SIG-M5 treated with dmso at 0.1 percent for 504 hours (cell line): ENCODE data around the gene LCLAT1.

Source experiments
- DNase-seq: peaks from one replicate; lab custom pipeline; 2025; ENCODE audit not compliant: unreplicated experiment; lab: John Stamatoyannopoulos, UW

LCLAT1 gene

GRCh38 chr2:30663806-30664205 is 216.8 kb downstream of the LCLAT1 start:
- DNase-seq, result no peak

GRCh38 chr2:30664761-30665358 is 217.8 kb downstream of the LCLAT1 start:
- DNase-seq, result no peak

GRCh38 chr2:30665761-30666265 is 218.8 kb downstream of the LCLAT1 start:
- DNase-seq, result no peak

GRCh38 chr2:30666266-30666874 is 219.3 kb downstream of the LCLAT1 start:
- peak; percentile 47 for DNase-seq

GRCh38 chr2:30670453-30670852 is 223.4 kb downstream of the LCLAT1 start:
- no peak for DNase-seq

GRCh38 chr2:30673127-30673526 is 226.1 kb downstream of the LCLAT1 start:
- no peak for DNase-seq

GRCh38 chr2:30675758-30676157 is 228.7 kb downstream of the LCLAT1 start:
- DNase-seq, result no peak

- DNase-seq, result no peak
Observed at GRCh38 chr2:30677231-30677630, 230.2 kb downstream of the LCLAT1 start.

GRCh38 chr2:30677861-30678385 is 230.9 kb downstream of the LCLAT1 start:
- no peak for DNase-seq

- DNase-seq, result no peak
Observed at GRCh38 chr2:30678410-30679137, 231.5 kb downstream of the LCLAT1 start.

GRCh38 chr2:30679426-30680088 is 232.5 kb downstream of the LCLAT1 start:
- no peak for DNase-seq

- no peak for DNase-seq
Observed at GRCh38 chr2:30680121-30680520, 233.1 kb downstream of the LCLAT1 start.

- DNase-seq, result no peak
Observed at GRCh38 chr2:30681022-30681421, 234.0 kb downstream of the LCLAT1 start.

GRCh38 chr2:30683236-30683956 is 236.3 kb downstream of the LCLAT1 start:
- peak; percentile 14 for DNase-seq

- DNase-seq, result no peak
Observed at GRCh38 chr2:30684026-30684425, 237.0 kb downstream of the LCLAT1 start.

- DNase-seq, result no peak
Observed at GRCh38 chr2:30684516-30684915, 237.5 kb downstream of the LCLAT1 start.

GRCh38 chr2:30684996-30685395 is 237.9 kb downstream of the LCLAT1 start:
- no peak for DNase-seq

GRCh38 chr2:30686000-30686399 is 239.0 kb downstream of the LCLAT1 start:
- DNase-seq, result peak; percentile 8

GRCh38 chr2:30686669-30687068 is 239.6 kb downstream of the LCLAT1 start:
- no peak for DNase-seq

- DNase-seq, result no peak
Observed at GRCh38 chr2:30688956-30689401, 241.9 kb downstream of the LCLAT1 start.
